K562 (cell line): ENCODE data around the gene RTL10. TPM values are rescaled to one million over a fixed set of nuclear protein-coding genes. Genes with fewer than 3 reads are reported as not detected.

Experiments used
- CBX3 ChIP-seq, 2 experiments: IDR thresholded peaks; 1 replicate in 1 of 2; 2 replicates in 1 of 2; pipeline ENCODE4 v1.6.1; 2012; ENCODE audit warnings: inconsistent platforms in 2 of 2, low read length in 2 of 2, borderline replicate concordance in 1 of 2, control low read depth in 1 of 2
- ELF1 ChIP-seq: fragments of 200-800 bp; sonication (Bioruptor generic); IDR thresholded peaks from 2 replicates; pipeline ENCODE4 v1.6.1; 2016; ENCODE audit warnings: missing genetic modification characterization, missing compliant biosample characterization
- HNRNPLL ChIP-seq: fragments of 200-400 bp; formaldehyde crosslinking; IDR thresholded peaks from 2 replicates; pipeline ENCODE4 v1.6.1; 2017; ENCODE audit warnings: low read length, low read depth, mild to moderate bottlenecking; ENCODE audit not compliant: poor library complexity, severe bottlenecking
- MEF2D ChIP-seq: conservative IDR thresholded peaks from 2 replicates; pipeline ENCODE4 v1.6.1; 2016; ENCODE audit warnings: low read depth, missing genetic modification characterization, missing compliant biosample characterization
- MEIS2 ChIP-seq: fragments of 450-650 bp; IDR thresholded peaks from 2 replicates; pipeline ENCODE4 v1.6.1; 2014; ENCODE audit warnings: mild to moderate bottlenecking; ENCODE audit not compliant: partially characterized antibody
- NR2C2 ChIP-seq, 2 experiments: fragments of 200-800 bp in 1 of 2; sonication (Bioruptor generic) in 1 of 2; sonication (generic) in 1 of 2; formaldehyde crosslinking in 1 of 2; IDR thresholded peaks; 2 replicates each; pipeline versions ENCODE4 v1.6.1 to v1.8.0; 2016 to 2022; ENCODE audit warnings: mild to moderate bottlenecking in 1 of 2, missing compliant biosample characterization in 1 of 2, missing genetic modification characterization in 1 of 2, missing genetic modification reagents in 1 of 2
- RAD21 ChIP-seq, 2 experiments: fragments of 250-450 bp in 1 of 2; fragments of 450-650 bp in 1 of 2; sonication (Bioruptor Pico) in 1 of 2; formaldehyde crosslinking in 1 of 2; IDR thresholded peaks in 1 of 2; conservative IDR thresholded peaks in 1 of 2; 2 replicates each; pipeline versions ENCODE4 v1.4.0 to v1.8.0; 2020 to 2022; ENCODE audit warnings: mild to moderate bottlenecking in 2 of 2, moderate library complexity in 1 of 2
- SFPQ ChIP-seq: fragments of 200-400 bp; formaldehyde crosslinking; IDR thresholded peaks from 2 replicates; pipeline ENCODE4 v1.6.1; 2017; ENCODE audit warnings: mild to moderate bottlenecking, low read depth, low read length, moderate library complexity
- TCF3 ChIP-seq: sonication (generic); formaldehyde crosslinking; IDR thresholded peaks from 2 replicates; pipeline ENCODE4 v1.4.0; 2020; ENCODE audit warnings: mild to moderate bottlenecking, missing genetic modification reagents
- YY1 ChIP-seq, 3 experiments: IDR thresholded peaks; 2 replicates each; pipeline ENCODE4 v1.6.1; 2011; ENCODE audit warnings: low read length in 2 of 3, mild to moderate bottlenecking in 2 of 3, moderate library complexity in 2 of 3, borderline replicate concordance in 1 of 3, control low read depth in 1 of 3, low read depth in 1 of 3; ENCODE audit not compliant: insufficient read depth in 3 of 3, insufficient replicate concordance in 2 of 3, control insufficient read depth in 1 of 3, insufficient read length in 1 of 3; ENCODE audit errors: extremely low read depth in 1 of 3
- ZBTB49 ChIP-seq: sonication (generic); formaldehyde crosslinking; IDR thresholded peaks from 2 replicates; pipeline ENCODE4 v1.8.0; 2022; ENCODE audit warnings: missing genetic modification reagents, mild to moderate bottlenecking, borderline replicate concordance
- ZBTB5 ChIP-seq: fragments of 450-650 bp; IDR thresholded peaks from 2 replicates; pipeline ENCODE4 v1.6.1; 2017; ENCODE audit warnings: antibody characterized with exemption
- ZBTB7A ChIP-seq: IDR thresholded peaks from 2 replicates; pipeline ENCODE4 v1.6.1; 2011; ENCODE audit warnings: low read depth, mild to moderate bottlenecking, low read length, moderate library complexity, borderline replicate concordance; ENCODE audit not compliant: control insufficient read depth
- ZNF398 ChIP-seq: fragments of 250-450 bp; sonication (Bioruptor Pico); IDR thresholded peaks from 2 replicates; pipeline ENCODE4 v1.8.0; 2021; ENCODE audit warnings: moderate library complexity, mild to moderate bottlenecking, inconsistent platforms
- ZNF408 ChIP-seq: fragments of 250-450 bp; sonication (Bioruptor Pico); IDR thresholded peaks from 2 replicates; pipeline ENCODE4 v1.4.0; 2020; ENCODE audit warnings: low read depth, mild to moderate bottlenecking, moderate library complexity
- polyA plus RNA-seq, 8 experiments: library from polyadenylated mRNA; depleted of rRNA in 4 of 8; stranded (reverse) in 5 of 8; unstranded in 3 of 8; fragments of >200 nt; fragmentation: Nextera tagmentation in 2 of 8; fragmentation: Illumina TruSeq in 1 of 8; extraction: Ambion mirVana in 2 of 8; extraction: Trizol in 1 of 8; gene quantifications; 2 replicates each; pipeline versions ENCODE4 v1.2.1 to v1.2.3, GENCODE V29; 2011 to 2014; ENCODE audit warnings: inconsistent platforms in 1 of 8, missing spikeins in 1 of 8
- total RNA-seq, 7 experiments: library from RNA; depleted of rRNA in 6 of 7; stranded (reverse); fragments of >200 nt in 6 of 7; fragmentation: Illumina TruSeq in 2 of 7; extraction: Trizol in 2 of 7; gene quantifications; 2 replicates each; pipeline versions ENCODE4 v1.2.1 to v1.2.3, GENCODE V29; 2011 to 2021; ENCODE audit warnings: low replicate concordance in 1 of 7

RTL10 gene
- total and polyA plus RNA-seq, 9 of the 15 experiments (the other 6 are each of a cell fraction or from before 2014, with no cell fraction given), result 19.8 to 75.5 (median 32.5) TPM

DNA sequence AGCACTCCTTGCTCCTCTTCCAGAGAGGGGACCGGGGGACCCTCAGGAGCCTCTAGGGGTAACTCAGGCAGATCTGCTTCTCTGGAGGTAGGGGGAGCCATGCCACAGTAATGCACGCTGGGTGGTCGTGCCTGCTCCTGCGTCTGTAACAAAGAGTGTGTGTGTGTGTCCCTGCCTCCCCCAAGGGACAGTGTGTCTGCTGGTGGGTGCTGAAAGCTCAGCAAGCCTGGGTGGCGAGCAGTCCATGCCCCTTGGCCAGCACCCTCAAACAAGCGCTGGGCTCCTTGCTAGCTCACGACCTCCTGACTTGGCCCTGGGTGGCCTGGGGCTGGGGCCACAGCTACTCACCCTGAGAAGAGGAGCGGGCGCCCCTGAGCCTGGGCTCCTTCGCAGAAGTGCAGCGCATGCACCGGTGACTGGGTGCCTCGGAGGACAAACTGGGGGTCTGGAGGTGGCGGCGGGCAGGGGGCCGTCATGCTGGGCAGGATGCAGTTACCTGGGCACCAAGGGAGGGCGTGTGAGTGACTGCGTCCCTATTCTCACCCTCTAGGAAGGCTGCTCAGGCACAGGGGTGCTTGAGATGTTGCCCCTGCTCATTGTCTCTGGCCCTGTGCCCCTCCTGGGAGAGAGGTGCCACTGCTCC is 33.7 kb downstream of the RTL10 start (continued):
- TF ChIP-seq ZBTB49 (no peak), ZBTB7A (0 out of 2 replicates have a peak, but pooled peaks have one; percentile 17), ZBTB5 (no peak), RAD21 (CRISPR knock-in tag; conservative IDR thresholded peaks at IDR 0.05 in 1 of 2, IDR thresholded peaks at IDR 0.05 in 1 of 2) (peak in 1 of 2 experiments; percentile 48; a peak in 2 of 4 replicates), ZNF408 (CRISPR knock-in tag) (0 out of 2 replicates have a peak, but pooled peaks have one; percentile 33), CBX3 (IDR thresholded peaks at IDR 0.05; ENCODE audit: borderline replicate concordance in 1 of 2, low read length in 2 of 2) (no peak), TCF3 (CRISPR knock-in tag) (no peak), SFPQ (no peak), MEIS2 (no peak), MEF2D (tag) (no peak), NR2C2 (CRISPR knock-in tag; IDR thresholded peaks at IDR 0.05) (no peak), NR2C2 (tag; IDR thresholded peaks at IDR 0.05) (no peak), YY1 (IDR thresholded peaks at IDR 0.05; ENCODE audit: borderline replicate concordance in 1 of 3, control insufficient read depth in 1 of 3, extremely low read depth in 1 of 3, insufficient read depth in 3 of 3, insufficient read length in 1 of 3, insufficient replicate concordance in 2 of 3, low read depth in 1 of 3, low read length in 2 of 3) (peak in 1 of 3 experiments; percentile 6), HNRNPLL (peak; percentile 13), ELF1 (tag) (no peak), ZNF398 (CRISPR knock-in tag) (no peak)
- TF ChIP-seq, all 486 proteins: peak for 12
